ENCODE data around the gene SMARCC1.

SMARCC1 gene

GRCh38 chr3:47579875-47580274 is 201.8 kb downstream of the SMARCC1 start:
- no peak overlapping the region for H3K27ac ChIP-seq
- no peak for TF ChIP-seq CTCF (IDR thresholded peaks at IDR 0.05)

- no peak for TF ChIP-seq ZFX (IDR thresholded peaks at IDR 0.05; ENCODE audit: borderline replicate concordance)
- peak within 1 kb of the TSS; percentile 27; the same call in 1 of the 2 replicates for H3K27ac ChIP-seq
Observed at GRCh38 chr3:47578691-47579632, 202.7 kb downstream of the SMARCC1 start, which contains the start of gene CSPG5. Gene CSPG5, minus strand, starts transcription at chr3:47578865. Its CDS starts 172 bp downstream, at chr3:47578693.

- peak overlapping the region; percentile 27; the same call in 1 of the 2 replicates for H3K27ac ChIP-seq
Observed at GRCh38 chr3:47578119-47578632, 203.5 kb downstream of the SMARCC1 start.

GRCh38 chr3:47577583-47578118 is 204.0 kb downstream of the SMARCC1 start:
- no peak for TF ChIP-seq ZFX (IDR thresholded peaks at IDR 0.05; ENCODE audit: borderline replicate concordance)
- no peak for TF ChIP-seq CTCF (IDR thresholded peaks at IDR 0.05)
- peak overlapping the region; percentile 27; the same call in 1 of the 2 replicates for H3K27ac ChIP-seq

More at GRCh38 chr3:47578119-47578632, 203.5 kb downstream of the SMARCC1 start:
- TF ChIP-seq ZFX (IDR thresholded peaks at IDR 0.05; ENCODE audit: borderline replicate concordance) (no peak), CTCF (IDR thresholded peaks at IDR 0.05) (no peak)

- no peak overlapping the region for H3K27ac ChIP-seq
- no peak for TF ChIP-seq ZFX (IDR thresholded peaks at IDR 0.05; ENCODE audit: borderline replicate concordance)
- no peak for TF ChIP-seq CTCF (IDR thresholded peaks at IDR 0.05)
Observed at GRCh38 chr3:47573190-47574172, 208.2 kb downstream of the SMARCC1 start.

- TF ChIP-seq CTCF (IDR thresholded peaks at IDR 0.05) (no peak), ZFX (IDR thresholded peaks at IDR 0.05; ENCODE audit: borderline replicate concordance) (no peak)
- H3K27ac ChIP-seq, result no peak overlapping the region
Observed at GRCh38 chr3:47571391-47572175, 210.1 kb downstream of the SMARCC1 start.
